SK-N-SH (cell line): ENCODE data around the gene ATP2B3. TPM values are rescaled to one million over a fixed set of nuclear protein-coding genes. Genes with fewer than 3 reads are reported as not detected.

Source experiments
- CTCF ChIA-PET: fragments of 300-600, 350-600 bp; formaldehyde crosslinking; extraction: SDS; loops from one replicate; lab custom pipeline; 2021; lab: Yijun Ruan, JAX
- POLR2A ChIA-PET: fragments of 350-600 bp; sonication (Branson Sonifier 250); formaldehyde crosslinking; extraction: SDS; loops from one replicate; lab custom pipeline; 2020; ENCODE audit warnings: antibody characterized with exemption, inconsistent platforms; lab: Yijun Ruan, JAX
- DNase-seq: peaks from one replicate; pipeline ENCODE4 v3.0.0; 2012
- H2AFZ ChIP-seq: fragments of 200-600 bp; sonication (generic); 2 replicates; pipeline ENCODE4 v1.8.1; 2016; ENCODE audit warnings: antibody characterized with exemption, mild to moderate bottlenecking, low read depth
- H3F3A ChIP-seq: fragments of 200-600 bp; sonication (generic); replicated peaks from 2 replicates; pipeline ENCODE3; 2016; ENCODE audit warnings: antibody characterized with exemption, mild to moderate bottlenecking; ENCODE audit not compliant: insufficient read depth
- H3K27ac ChIP-seq, 2 experiments: fragments of 200-500 bp in 1 of 2; fragments of 200-600 bp in 1 of 2; sonication (Bioruptor generic) in 1 of 2; sonication (generic), shearing (Covaris generic) in 1 of 2; 2 replicates each; pipeline versions ENCODE4 v1.5.1 to v1.6.1; 2014 to 2016; ENCODE audit warnings: low read depth in 2 of 2, inconsistent platforms in 1 of 2, low read length in 1 of 2, mild to moderate bottlenecking in 1 of 2, mixed read lengths in 1 of 2
- H3K27me3 ChIP-seq: fragments of 200-600 bp; sonication (generic), shearing (Covaris generic); 2 replicates; pipeline ENCODE4 v1.6.1; 2016; ENCODE audit warnings: mixed run types; ENCODE audit not compliant: insufficient read depth
- H3K36me3 ChIP-seq, 2 experiments: fragments of 200-500 bp in 1 of 2; fragments of 200-600 bp in 1 of 2; sonication (Bioruptor generic) in 1 of 2; sonication (generic) in 1 of 2; replicated peaks in 1 of 2; 2 replicates each; pipeline versions ENCODE3 to v1.5.1; 2014 to 2016; ENCODE audit warnings: low read length in 1 of 2, mild to moderate bottlenecking in 1 of 2; ENCODE audit not compliant: insufficient read depth in 2 of 2, control insufficient read depth in 1 of 2
- H3K4me1 ChIP-seq, 2 experiments: fragments of 200-500 bp in 1 of 2; fragments of 200-600 bp in 1 of 2; sonication (Bioruptor generic) in 1 of 2; sonication (generic), shearing (Covaris generic) in 1 of 2; 2 replicates each; pipeline versions ENCODE4 v1.5.1 to v1.6.1; 2014 to 2016; ENCODE audit warnings: low read depth in 1 of 2, low read length in 1 of 2, mixed run types in 1 of 2; ENCODE audit not compliant: insufficient read depth in 2 of 2, control insufficient read depth in 1 of 2
- H3K4me2 ChIP-seq: fragments of 200-600 bp; sonication (generic), shearing (Covaris generic); 2 replicates; pipeline ENCODE4 v1.6.1; 2017; ENCODE audit warnings: mixed run types
- H3K4me3 ChIP-seq, 2 experiments: fragments of 200-500 bp in 1 of 2; fragments of 200-600 bp in 1 of 2; sonication (Bioruptor generic) in 1 of 2; sonication (generic), shearing (Covaris generic) in 1 of 2; 2 replicates each; pipeline versions ENCODE4 v1.5.1 to v1.8.1; 2014 to 2016; ENCODE audit warnings: low read depth in 2 of 2, inconsistent platforms in 1 of 2, low read length in 1 of 2, mild to moderate bottlenecking in 1 of 2, mixed read lengths in 1 of 2, moderate library complexity in 1 of 2
- H3K79me2 ChIP-seq: fragments of 200-600 bp; sonication (generic); 2 replicates; pipeline ENCODE4 v1.8.1; 2017; ENCODE audit warnings: mild to moderate bottlenecking; ENCODE audit not compliant: insufficient read depth
- H3K9ac ChIP-seq: fragments of 200-600 bp; sonication (generic); 2 replicates; pipeline ENCODE4 v1.6.1; 2017; ENCODE audit warnings: mixed run types
- H3K9me2 ChIP-seq: fragments of 200-600 bp; sonication (generic); 2 replicates; pipeline ENCODE4 v1.6.1; 2017; ENCODE audit warnings: mixed run types
- H3K9me3 ChIP-seq: fragments of 200-600 bp; sonication (generic); 2 replicates; pipeline ENCODE4 v1.6.1; 2017; ENCODE audit warnings: mixed run types, mild to moderate bottlenecking, moderate library complexity
- H4K20me1 ChIP-seq: fragments of 200-600 bp; sonication (generic); 2 replicates; pipeline ENCODE4 v1.6.1; 2017; ENCODE audit warnings: mild to moderate bottlenecking, mixed run types; ENCODE audit not compliant: insufficient read depth
- ELF1 ChIP-seq: IDR thresholded peaks from 2 replicates; pipeline ENCODE4 v1.4.0; 2012
- EP300 ChIP-seq, 2 experiments: IDR thresholded peaks; 2 replicates each; pipeline versions ENCODE4 v1.4.0 to v1.6.1; 2012; ENCODE audit warnings: borderline replicate concordance in 1 of 2, low read depth in 1 of 2, low read length in 1 of 2
- GABPA ChIP-seq: IDR thresholded peaks from 2 replicates; pipeline ENCODE4 v1.4.0; 2012; ENCODE audit warnings: low read depth, mild to moderate bottlenecking
- GATA2 ChIP-seq: sonication (generic); formaldehyde crosslinking; IDR thresholded peaks from 2 replicates; pipeline ENCODE4 v1.5.0; 2020; ENCODE audit warnings: mild to moderate bottlenecking, missing genetic modification reagents
- RAD21 ChIP-seq: IDR thresholded peaks from 2 replicates; pipeline ENCODE4 v1.6.1; 2012; ENCODE audit warnings: mild to moderate bottlenecking, low read length
- REST ChIP-seq: IDR thresholded peaks from 2 replicates; pipeline ENCODE4 v1.6.1; 2012; ENCODE audit warnings: mild to moderate bottlenecking, low read depth, low read length, moderate library complexity
- RXRA ChIP-seq: IDR thresholded peaks from 2 replicates; pipeline ENCODE4 v1.4.0; 2012; ENCODE audit warnings: low read depth, mild to moderate bottlenecking, borderline replicate concordance
- USF1 ChIP-seq: IDR thresholded peaks from 2 replicates; pipeline ENCODE4 v1.4.0; 2012; ENCODE audit warnings: low read depth, borderline replicate concordance
- WGBS: methylation state at CpG from one replicate; pipeline ENCODE4 v1.1.6; 2017; ENCODE audit warnings: low lambda C conversion rate; 5-methylcytosine and 5-hydroxymethylcytosine counted together
- polyA plus RNA-seq, 3 experiments: library from polyadenylated mRNA; depleted of rRNA; stranded (reverse); fragments of >200 nt; gene quantifications; 2 replicates each; pipeline ENCODE4 v1.2.3, GENCODE V29; 2012
- TF ChIP-seq, protein P1 (sequence below): IDR thresholded peaks from 2 replicates; pipeline ENCODE4 v1.4.0; 2012; ENCODE audit warnings: low read depth

The ATP2B3 gene
- polyA plus RNA-seq, 1 of the 3 experiments (the other 2 are of a cell fraction) = 0.16 TPM

DNA sequence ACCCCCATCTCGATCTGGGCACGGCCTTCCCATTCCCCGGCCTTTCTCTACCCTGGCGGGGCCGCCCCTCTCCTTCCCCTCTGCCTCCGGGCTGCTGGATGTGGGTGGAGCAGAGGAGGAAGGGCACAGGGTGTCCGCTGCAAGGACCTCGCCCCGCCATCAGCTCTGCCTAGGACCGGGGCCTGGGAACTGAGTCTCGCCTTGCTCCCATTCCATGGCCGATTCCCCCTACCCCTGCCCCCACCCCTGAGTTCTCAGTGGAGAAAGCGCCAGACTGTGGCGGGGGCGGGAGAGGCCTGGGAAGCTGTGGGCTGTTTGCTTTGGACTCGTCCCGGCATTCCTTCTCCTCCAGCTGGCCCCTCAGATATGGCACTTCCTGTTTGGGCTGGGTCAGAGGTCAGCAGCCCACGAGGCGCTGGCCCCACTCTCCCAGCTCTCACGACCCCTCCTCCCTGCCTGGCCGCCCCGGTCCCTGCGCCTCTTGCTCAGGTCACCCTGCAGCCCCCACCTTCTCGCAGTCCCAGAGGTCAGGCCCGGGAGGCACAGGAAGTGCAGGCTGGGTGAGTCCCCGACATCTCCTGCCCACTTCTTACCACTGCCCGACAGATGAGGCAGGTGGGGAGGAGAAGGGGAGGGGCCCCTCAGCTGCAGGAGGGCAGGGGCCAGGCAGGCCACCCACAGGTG is 29.1 kb upstream of the ATP2B3 start (continued):
- no peak for TF ChIP-seq REST
- TF ChIP-seq RAD21 = no peak
- no peak for TF ChIP-seq ELF1
- no peak for TF ChIP-seq GABPA
- TF ChIP-seq USF1 = no peak
- no peak for TF ChIP-seq RXRA

DNA sequence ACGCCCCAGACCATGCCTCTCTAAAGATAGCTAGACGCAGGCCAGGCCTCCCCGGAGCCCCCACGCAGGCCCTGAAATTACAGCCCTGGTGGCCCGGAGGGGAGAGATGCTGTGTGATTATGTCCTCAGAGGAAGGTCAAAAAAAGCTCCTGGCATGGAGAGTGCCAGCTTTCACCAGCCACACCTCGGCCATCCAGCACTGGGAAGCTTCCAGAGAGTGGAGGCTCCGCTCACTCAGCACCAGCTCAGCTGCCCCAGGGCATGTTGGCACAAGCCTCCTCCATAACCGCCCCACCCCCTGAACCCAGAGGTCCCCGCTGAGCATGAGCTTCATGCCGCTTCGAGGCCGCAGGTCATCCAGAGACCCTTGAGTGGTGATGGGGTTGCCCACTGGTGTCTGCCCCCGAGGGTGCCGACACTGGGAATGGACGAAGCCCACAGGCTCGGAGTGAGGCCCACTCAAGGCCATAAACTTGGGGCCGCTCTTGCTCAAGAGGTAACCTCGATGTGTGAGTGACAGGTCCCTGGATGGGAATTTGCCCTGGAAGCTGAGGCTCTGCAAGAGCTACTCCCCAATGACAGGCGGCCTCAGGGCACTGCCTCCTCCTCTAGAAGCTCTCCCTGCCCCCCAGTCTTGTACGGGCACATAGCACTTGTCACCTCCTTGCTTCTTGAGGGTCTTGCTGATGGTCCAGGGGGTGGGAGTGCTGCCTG is 27.1 kb upstream of the ATP2B3 start:
- POLR2A ChIA-PET = interaction anchor here (0.6 to 2.4 kb wide), 5 partner anchors 10 to 47 kb away, joined by 3 to 13 read pairs (median 4); no protein-coding TSS in a partner anchor

More for the DNA sequence above, 27.1 kb upstream of the ATP2B3 start:
- CTCF ChIA-PET = interaction anchor here (1.5 to 7.0 kb wide), 5 partner anchors 10 to 30 kb away, joined by 3 to 70 read pairs (median 13); partner anchors contain the start of gene HAUS7
- no peaks in the 10 kb centered on the region for H3K79me2 ChIP-seq
- WGBS = 79% methylated on average over 10 of the region's 20 CpGs
- no peaks in the 10 kb centered on the region for H4K20me1 ChIP-seq
- peaks cover 5% of the 10 kb centered on the region for H3F3A ChIP-seq
- peaks cover 8 to 70% of the 10 kb centered on the region in 2 experiments; a peak in 2 of 4 replicates for H3K4me1 ChIP-seq
- no peaks in the 10 kb centered on the region for H3K9me3 ChIP-seq
- H3K4me2 ChIP-seq = no peak overlapping the region
- H3K27ac ChIP-seq = peak overlapping the region in 1 of 2 experiments; percentile 53; a peak in 2 of 4 replicates
- no peaks in the 10 kb centered on the region for H3K9me2 ChIP-seq
- H3K27me3 ChIP-seq = no peaks in the 10 kb centered on the region
- H3K4me3 ChIP-seq = no peak overlapping the region
- no peak overlapping the region for H2AFZ ChIP-seq
- H3K9ac ChIP-seq = no peak overlapping the region
- TF ChIP-seq EP300 (IDR thresholded peaks at IDR 0.05; ENCODE audit: borderline replicate concordance in 1 of 2, low read depth in 1 of 2, low read length in 1 of 2) (peak in 1 of 2 experiments; percentile 15; a peak in 1 of 4 replicates), GATA2 (0 out of 2 replicates have a peak, but pooled peaks have one; percentile 16)
- TF ChIP-seq, protein P1, sequence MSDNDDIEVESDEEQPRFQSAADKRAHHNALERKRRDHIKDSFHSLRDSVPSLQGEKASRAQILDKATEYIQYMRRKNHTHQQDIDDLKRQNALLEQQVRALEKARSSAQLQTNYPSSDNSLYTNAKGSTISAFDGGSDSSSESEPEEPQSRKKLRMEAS = no peak
- H3K36me3 ChIP-seq = no peaks in the 10 kb centered on the region
- peak; percentile 64 for DNase-seq
